Large intestine (tissue), 3 donors: Measurements from ENCODE around the gene C11orf91. TPM values are rescaled to one million over a fixed set of nuclear protein-coding genes. Genes with fewer than 3 reads are reported as not detected.

Experiments
- DNase-seq, 2 donors: peaks; one replicate each; pipeline versions ENCODE4 v3.0.0 to v3.0.0-alpha.2; 2013
- H3K27ac ChIP-seq: one replicate; pipeline ENCODE4 v1.5.1; 2013; ENCODE audit warnings: low read length
- H3K27me3 ChIP-seq: 2 replicates; pipeline ENCODE4 v1.6.1; 2013; ENCODE audit warnings: low read length; ENCODE audit not compliant: control insufficient read depth, insufficient read depth
- H3K36me3 ChIP-seq: 2 replicates; pipeline ENCODE4 v1.6.1; 2013; ENCODE audit warnings: low read length; ENCODE audit not compliant: control insufficient read depth, insufficient read depth
- H3K4me1 ChIP-seq: one replicate; pipeline ENCODE4 v1.6.1; 2013; ENCODE audit warnings: low read length; ENCODE audit not compliant: control insufficient read depth, insufficient read depth
- H3K4me3 ChIP-seq: one replicate; pipeline ENCODE4 v1.5.1; 2013; ENCODE audit warnings: low read length
- H3K9me3 ChIP-seq: one replicate; pipeline ENCODE4 v1.6.1; 2013; ENCODE audit warnings: mild to moderate bottlenecking, low read depth, low read length, moderate library complexity; ENCODE audit not compliant: control insufficient read depth
- WGBS: methylation state at CpG from one replicate; pipeline ENCODE4 v1.1.5; 2013; ENCODE audit warnings: low lambda C conversion rate; ENCODE audit not compliant: insufficient coverage; 5-methylcytosine and 5-hydroxymethylcytosine counted together
- polyA plus RNA-seq: library from polyadenylated mRNA; unstranded; fragments of 120-200 nt; gene quantifications from one replicate; pipeline ENCODE4 v1.2.1, GENCODE V29; 2013

The C11orf91 gene
- polyA plus RNA-seq, 1 donor: not detected

DNA sequence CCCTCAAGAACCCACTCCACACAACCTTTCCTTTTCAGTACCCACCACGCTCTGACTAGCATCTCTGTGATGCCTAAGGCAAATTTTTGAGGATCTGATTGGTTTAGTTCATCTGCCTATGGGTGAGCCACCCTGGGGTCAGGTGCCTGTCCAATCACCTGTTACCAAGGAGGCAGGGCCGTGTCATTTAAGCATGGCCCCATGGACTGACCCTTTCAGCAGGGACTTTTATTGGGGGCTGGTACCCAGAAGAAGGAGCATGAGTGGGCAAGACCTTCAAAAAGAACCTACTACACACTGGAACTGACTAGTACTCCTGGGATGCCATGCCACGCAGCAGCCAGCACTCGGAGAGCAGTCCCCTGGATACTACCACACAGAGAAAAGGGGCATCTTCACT, 28.4 kb downstream of the C11orf91 start:
- H3K27me3 ChIP-seq: no peaks in the 10 kb centered on the region
- no peaks in the 10 kb centered on the region for H3K36me3 ChIP-seq
- H3K4me3 ChIP-seq: no peak overlapping the region
- no peaks in the 10 kb centered on the region for H3K4me1 ChIP-seq
- no peak overlapping the region for H3K27ac ChIP-seq
- no CpG with 5 or more reads among the region's 4 CpGs for WGBS
- no peak for DNase-seq
- peaks cover 3% of the 10 kb centered on the region for H3K9me3 ChIP-seq

DNA sequence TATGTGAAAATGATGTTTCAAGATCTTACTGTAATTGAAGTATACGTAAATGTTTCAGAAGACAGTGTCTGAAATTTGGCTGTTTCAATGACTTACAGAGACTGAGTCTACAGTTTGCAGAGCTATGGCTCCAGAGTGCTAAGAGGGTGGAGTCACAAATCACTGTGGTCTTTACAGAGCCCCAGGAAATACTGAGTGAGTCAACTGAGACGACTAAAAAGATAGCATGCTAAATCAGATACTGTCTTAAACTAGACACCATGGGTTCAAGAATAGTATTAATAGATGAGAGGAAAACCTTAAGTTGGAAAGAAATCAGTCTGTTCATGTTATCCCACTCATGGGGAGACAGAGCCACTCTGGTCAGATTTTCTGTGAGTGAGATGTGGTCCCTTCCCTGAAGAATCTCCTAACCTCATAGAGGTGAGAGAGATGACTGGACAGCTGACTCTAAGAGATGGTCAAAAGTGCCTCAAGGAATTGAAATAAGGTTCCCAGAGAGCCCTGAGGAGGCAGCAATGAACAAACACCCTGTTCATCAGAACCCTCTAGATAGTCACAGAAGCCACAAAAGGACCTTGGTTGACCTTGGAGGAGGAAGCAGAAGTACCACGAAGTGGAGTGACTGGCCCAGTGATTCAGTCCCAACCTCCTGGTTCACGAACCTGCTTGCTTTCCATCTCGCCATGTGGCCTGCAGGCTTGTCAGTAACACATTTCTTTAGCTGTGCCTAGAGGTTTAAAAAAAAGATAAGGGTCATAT, 30.2 kb downstream of the C11orf91 start:
- Histone ChIP-seq H3K4me3 (no peak overlapping the region), H3K9me3 (peaks cover 3% of the 10 kb centered on the region), H3K4me1 (no peaks in the 10 kb centered on the region), H3K27me3 (no peaks in the 10 kb centered on the region), H3K27ac (no peak overlapping the region), H3K36me3 (no peaks in the 10 kb centered on the region)
- no peak for DNase-seq
- 80% methylated on average over 1 of the region's 5 CpGs for WGBS

DNA sequence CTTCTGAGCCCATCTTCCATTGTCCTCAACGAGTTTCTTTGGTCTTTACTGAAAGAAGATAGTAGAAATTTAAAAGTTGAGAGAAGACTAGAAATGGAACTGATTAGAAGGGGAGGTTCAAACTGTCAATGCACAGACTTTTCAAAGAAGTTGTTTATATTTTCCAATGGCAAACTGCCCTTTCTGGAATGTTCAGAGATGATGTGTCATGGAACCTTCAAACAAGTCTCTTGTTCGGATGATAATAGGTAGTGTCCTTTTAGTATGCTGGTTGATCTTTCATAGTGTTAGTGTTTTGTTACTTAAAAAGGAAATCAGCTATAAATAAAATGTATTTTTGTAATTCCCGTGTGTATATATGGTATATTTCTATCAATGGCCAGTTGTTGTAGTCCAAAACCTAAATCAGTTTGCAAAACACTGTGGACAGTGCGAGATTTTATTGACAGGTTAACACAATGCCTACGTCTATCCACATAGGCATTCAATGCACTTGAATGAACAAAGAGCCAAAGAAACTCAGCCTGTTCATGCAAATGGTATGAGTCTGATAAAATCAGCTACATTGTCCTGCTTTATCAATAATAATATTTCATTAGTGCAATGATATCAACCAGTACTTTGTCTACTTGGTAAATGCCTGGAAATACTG, 30.9 kb downstream of the C11orf91 start:
- peaks cover 3% of the 10 kb centered on the region for H3K9me3 ChIP-seq
- no peaks in the 10 kb centered on the region for H3K4me1 ChIP-seq
- H3K27ac ChIP-seq: no peak overlapping the region
- H3K36me3 ChIP-seq: no peaks in the 10 kb centered on the region
- H3K27me3 ChIP-seq: no peaks in the 10 kb centered on the region
- no peak for DNase-seq
- WGBS: no CpG with 5 or more reads among the region's 5 CpGs
- H3K4me3 ChIP-seq: no peak overlapping the region

DNA sequence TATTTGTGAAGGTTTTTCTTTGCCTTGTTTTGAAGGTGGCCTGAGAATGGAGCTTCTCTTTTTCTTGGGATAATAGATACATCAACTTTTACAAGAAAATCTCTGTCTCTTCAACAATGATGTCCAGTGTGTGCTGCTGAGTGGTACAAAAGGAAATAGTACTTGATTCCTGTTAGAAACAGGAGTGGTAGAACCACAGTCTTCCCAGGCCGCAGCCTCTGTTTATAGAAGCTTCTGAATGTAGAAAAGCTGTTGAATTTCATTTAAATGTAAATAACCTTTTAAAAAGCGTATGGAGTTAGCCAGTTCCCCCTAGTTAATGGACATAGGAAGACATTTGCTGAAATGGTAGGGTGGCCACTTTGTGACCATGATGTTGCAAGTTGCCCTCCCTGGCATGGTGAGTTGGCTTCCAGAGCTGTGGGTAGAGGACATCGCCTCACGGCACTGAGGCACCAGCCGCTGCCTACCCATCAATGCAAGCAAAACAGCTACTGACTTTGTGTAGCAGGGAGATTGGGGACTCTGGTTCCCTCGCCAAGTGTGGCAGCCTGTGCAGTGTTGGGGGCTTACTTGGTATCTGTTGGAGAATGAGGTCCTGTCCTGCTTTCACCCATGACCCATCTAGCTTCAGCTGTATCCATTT, 31.6 kb downstream of the C11orf91 start:
- no peaks in the 10 kb centered on the region for H3K36me3 ChIP-seq
- 80% methylated on average over 1 of the region's 6 CpGs for WGBS
- no peaks in the 10 kb centered on the region for H3K4me1 ChIP-seq
- no peaks in the 10 kb centered on the region for H3K27me3 ChIP-seq
- peaks cover 3% of the 10 kb centered on the region for H3K9me3 ChIP-seq
- no peak overlapping the region for H3K27ac ChIP-seq
- no peak for DNase-seq
- H3K4me3 ChIP-seq: no peak overlapping the region

DNA sequence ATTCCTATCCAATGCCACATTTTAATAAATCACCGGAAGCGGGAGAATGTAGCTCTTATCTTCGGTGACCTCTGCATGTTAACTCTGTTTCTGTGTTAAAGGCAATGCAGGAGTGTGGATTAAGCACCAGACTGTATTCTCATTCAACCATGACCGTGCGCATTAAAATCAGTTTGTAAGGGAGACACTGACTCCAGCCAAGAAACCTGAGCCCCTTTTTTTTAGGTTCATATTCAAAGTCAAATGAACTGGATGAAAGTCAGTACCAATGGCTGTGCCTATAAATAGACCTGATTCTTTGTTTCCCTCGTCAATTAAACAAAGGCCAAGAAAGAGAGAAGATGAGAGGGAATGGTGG, 32.2 kb downstream of the C11orf91 start:
- Histone ChIP-seq H3K4me3 (no peak overlapping the region), H3K36me3 (no peaks in the 10 kb centered on the region), H3K4me1 (no peaks in the 10 kb centered on the region), H3K27ac (no peak overlapping the region), H3K27me3 (no peaks in the 10 kb centered on the region), H3K9me3 (peaks cover 3% of the 10 kb centered on the region)
- 80% methylated on average over 2 of the region's 6 CpGs for WGBS
- DNase-seq: no peak

DNA sequence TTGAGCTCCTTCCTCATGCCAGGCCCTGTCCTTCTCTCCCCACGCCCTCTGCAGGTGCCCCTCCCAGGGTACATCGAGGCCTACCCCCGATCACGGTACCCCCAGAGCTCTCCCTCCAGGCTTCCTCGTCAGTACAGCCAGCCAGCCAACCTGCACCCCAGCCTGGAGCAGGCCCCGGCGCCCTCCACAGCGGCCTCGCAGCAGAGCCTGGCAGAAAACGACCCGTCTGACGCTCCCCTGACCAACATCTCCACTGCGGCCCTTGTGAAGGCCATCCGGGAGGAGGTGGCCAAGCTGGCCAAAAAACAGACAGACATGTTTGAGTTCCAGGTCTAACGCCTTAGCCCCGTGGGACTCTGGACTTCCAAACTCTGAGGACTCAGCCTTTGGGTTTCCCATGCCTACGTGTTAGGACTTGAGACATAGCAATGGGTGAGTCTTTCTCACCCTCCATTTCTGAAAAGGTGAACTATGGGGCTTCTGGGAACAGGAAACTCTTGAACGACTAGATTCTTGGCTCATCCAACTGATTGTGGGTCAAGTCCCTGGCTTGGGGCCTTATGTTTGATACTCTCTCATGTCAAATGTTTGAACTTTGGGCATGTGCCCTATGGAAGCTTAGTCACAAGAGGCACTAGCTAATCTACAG, 32.7 kb downstream of the C11orf91 start:
- 83% methylated on average over 1 of the region's 18 CpGs for WGBS
- no peak for DNase-seq

DNA sequence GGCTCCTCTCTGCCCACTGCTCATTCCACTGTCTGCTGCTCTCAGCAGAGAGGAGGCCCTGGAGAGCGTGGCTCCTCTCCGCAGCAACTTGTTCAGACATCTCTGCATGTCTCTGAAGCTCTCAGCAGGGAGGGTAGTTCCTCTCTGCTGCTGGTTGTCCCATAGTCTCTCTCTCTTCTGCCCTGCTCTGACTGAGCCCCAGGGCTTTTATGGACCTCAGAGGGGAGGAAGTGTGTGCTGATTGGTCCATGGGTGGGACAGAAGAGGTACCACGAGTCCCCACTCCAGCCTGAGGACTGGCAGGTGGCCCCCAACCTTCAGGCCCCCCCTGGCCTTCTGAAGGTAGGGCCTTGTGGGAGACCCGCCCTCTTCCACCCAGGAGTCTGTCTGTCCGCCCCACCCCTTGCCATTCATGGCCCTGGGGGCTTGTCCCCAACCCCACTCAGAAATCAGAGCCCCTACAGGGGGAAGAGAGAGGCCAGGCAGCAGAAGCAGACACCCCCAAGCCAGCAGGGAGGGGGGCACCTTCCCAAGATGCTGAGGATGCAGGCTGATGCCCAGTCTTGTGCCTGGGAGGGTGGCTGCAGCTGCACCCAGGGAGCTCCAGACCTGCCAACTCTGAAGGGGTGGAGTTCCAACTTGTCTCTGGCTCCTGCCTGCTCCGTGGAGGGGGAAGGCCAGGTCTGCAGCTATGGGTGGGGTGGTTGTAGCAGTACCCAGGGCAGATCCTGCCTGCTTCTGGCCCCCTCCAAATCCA, 35.1 kb downstream of the C11orf91 start:
- DNase-seq: no peak
- Histone ChIP-seq H3K36me3 (no peaks in the 10 kb centered on the region), H3K9me3 (peaks cover 3% of the 10 kb centered on the region), H3K27ac (no peak overlapping the region), H3K4me1 (no peaks in the 10 kb centered on the region), H3K4me3 (no peak overlapping the region), H3K27me3 (no peaks in the 10 kb centered on the region)
- WGBS: no CpG with 5 or more reads among the region's 6 CpGs

More for the DNA sequence above, 32.7 kb downstream of the C11orf91 start:
- Histone ChIP-seq H3K27ac (no peak overlapping the region), H3K4me1 (no peaks in the 10 kb centered on the region), H3K36me3 (no peaks in the 10 kb centered on the region), H3K9me3 (peaks cover 3% of the 10 kb centered on the region), H3K4me3 (no peak overlapping the region), H3K27me3 (no peaks in the 10 kb centered on the region)

DNA sequence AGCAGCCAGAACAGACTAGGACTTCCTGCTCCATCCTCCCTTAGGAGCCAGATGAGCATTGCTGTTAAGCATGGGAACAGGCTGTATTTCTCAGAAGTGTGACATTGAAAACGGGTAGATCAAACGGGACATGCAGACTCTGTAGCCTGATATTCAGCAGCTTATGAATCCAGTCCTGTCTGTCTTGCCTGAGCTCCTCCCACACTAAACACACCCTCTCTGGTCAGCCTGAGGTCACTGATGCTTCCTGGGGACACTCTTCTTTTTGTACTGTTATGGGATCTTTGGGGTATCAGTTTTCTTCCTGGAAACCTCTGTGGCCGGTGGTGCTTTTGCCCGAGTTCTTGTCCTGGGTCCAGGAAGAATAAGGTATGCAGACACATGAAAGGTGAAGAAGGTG, 35.8 kb downstream of the C11orf91 start:
- Histone ChIP-seq H3K27me3 (no peaks in the 10 kb centered on the region), H3K9me3 (peaks cover 3% of the 10 kb centered on the region), H3K27ac (no peak overlapping the region), H3K4me3 (no peak overlapping the region), H3K4me1 (no peaks in the 10 kb centered on the region), H3K36me3 (no peaks in the 10 kb centered on the region)
- WGBS: no CpG with 5 or more reads among the region's 4 CpGs
- no peak for DNase-seq

DNA sequence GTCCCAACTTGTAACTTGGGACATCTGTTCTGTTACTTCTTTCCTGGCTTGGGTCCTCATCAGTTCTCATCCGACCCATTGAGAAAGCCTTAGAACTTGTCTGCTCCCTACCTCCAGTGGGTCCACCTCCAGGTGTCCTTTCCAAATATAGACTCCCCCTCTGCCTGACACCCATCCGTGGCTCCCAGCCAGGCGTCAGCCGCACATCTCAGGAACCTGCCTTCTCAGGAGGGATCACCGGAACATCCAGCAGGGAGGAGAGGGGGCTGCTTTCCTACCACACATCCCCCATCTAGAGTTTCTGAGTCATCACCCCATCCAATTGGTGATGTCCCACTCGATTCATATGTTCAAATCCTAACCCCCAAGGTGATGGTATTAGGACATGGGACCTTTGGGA, 36.5 kb downstream of the C11orf91 start:
- H3K4me1 ChIP-seq: no peaks in the 10 kb centered on the region
- no peak overlapping the region for H3K4me3 ChIP-seq
- H3K9me3 ChIP-seq: peaks cover 3% of the 10 kb centered on the region
- H3K27me3 ChIP-seq: no peaks in the 10 kb centered on the region
- no peak for DNase-seq
- no peaks in the 10 kb centered on the region for H3K36me3 ChIP-seq
- no CpG with 5 or more reads among the region's 6 CpGs for WGBS
- H3K27ac ChIP-seq: no peak overlapping the region

DNA sequence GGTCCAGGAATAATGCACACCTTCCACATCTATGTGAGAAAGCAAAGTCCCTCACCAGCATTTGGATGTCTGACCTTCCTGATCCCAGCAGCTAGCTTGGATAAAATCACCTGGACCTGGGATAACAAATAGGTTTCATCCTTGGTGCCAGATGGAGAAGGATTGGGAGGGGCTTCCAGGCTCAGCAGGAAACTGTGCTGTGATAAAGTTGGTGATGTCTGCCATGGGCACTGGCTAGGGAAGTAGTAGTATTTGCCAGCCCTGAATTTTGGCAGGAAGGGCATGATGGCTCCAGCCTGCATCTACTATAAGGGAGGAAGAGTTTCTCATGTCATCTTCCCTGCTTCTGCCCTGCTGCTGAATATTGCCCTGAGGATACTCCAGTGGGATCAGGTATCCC, 37.5 kb downstream of the C11orf91 start:
- no peak overlapping the region for H3K4me3 ChIP-seq

More for the DNA sequence above, 37.5 kb downstream of the C11orf91 start:
- Histone ChIP-seq H3K4me1 (no peaks in the 10 kb centered on the region), H3K27ac (no peak overlapping the region), H3K9me3 (peaks cover 3% of the 10 kb centered on the region), H3K27me3 (no peaks in the 10 kb centered on the region), H3K36me3 (no peaks in the 10 kb centered on the region)
- DNase-seq: no peak
